Uterus (tissue), 4 donors: Measurements from ENCODE around the gene UXT. TPM values are rescaled to one million over a fixed set of nuclear protein-coding genes. Genes with fewer than 3 reads are reported as not detected.

Experiments
- DNase-seq, 2 donors: peaks; one replicate each; pipeline ENCODE4 v3.0.0-alpha.2; 2019 to 2020
- H3K27ac ChIP-seq, 2 donors: fragments of 200-600 bp; sonication (generic); 1 replicate in 1 of 2; 2 replicates in 1 of 2; pipeline ENCODE4 v1.5.1; 2016 to 2018
- H3K27me3 ChIP-seq, 2 donors: fragments of 200-600 bp; sonication (generic); one replicate each; pipeline ENCODE4 v1.5.1; 2018 to 2019; ENCODE audit warnings: control low read depth in 1 of 2
- H3K36me3 ChIP-seq, 2 donors: fragments of 200-600 bp; sonication (generic); one replicate each; pipeline ENCODE4 v1.5.1; 2019; ENCODE audit warnings: control low read depth in 1 of 2
- H3K4me1 ChIP-seq, 2 donors: fragments of 200-600 bp; sonication (generic); one replicate each; pipeline ENCODE4 v1.5.1; 2018 to 2019; ENCODE audit warnings: control low read depth in 1 of 2
- H3K4me3 ChIP-seq, 2 donors: fragments of 200-600 bp; sonication (generic); 1 replicate in 1 of 2; 2 replicates in 1 of 2; pipeline ENCODE4 v1.5.1; 2018 to 2019; ENCODE audit warnings: mild to moderate bottlenecking in 1 of 2
- H3K9me3 ChIP-seq, 2 donors: fragments of 200-600 bp; sonication (generic); one replicate each; pipeline ENCODE4 v1.5.1; 2019; ENCODE audit warnings: control low read depth in 1 of 2
- CTCF ChIP-seq, 4 experiments: fragments of 200-600 bp in 2 of 4; fragments of 450-650 bp in 2 of 4; sonication (generic) in 2 of 4; IDR thresholded peaks; one replicate each; pipeline ENCODE4 v1.5.1; 2016 to 2019; ENCODE audit warnings: antibody characterized with exemption in 4 of 4, mild to moderate bottlenecking in 2 of 4, moderate library complexity in 1 of 4
- POLR2A ChIP-seq, 2 donors: fragments of 450-650 bp; IDR thresholded peaks; one replicate each; pipeline ENCODE4 v1.6.1; 2016; ENCODE audit warnings: antibody characterized with exemption in 2 of 2, mild to moderate bottlenecking in 1 of 2, moderate library complexity in 1 of 2
- intact Hi-C: fragments of 100-400 bp; cut with DNase I; formaldehyde crosslinking; loops from one replicate; pipeline ENCODE4 v1.15.1; 2023; ENCODE audit warnings: low total_unique reads
- total RNA-seq, 4 donors: library from RNA; depleted of rRNA in 3 of 4; stranded (reverse); fragments of >200 nt in 3 of 4; gene quantifications; one replicate each; pipeline versions ENCODE4 v1.1.0 to v1.2.4, GENCODE V29; 2014 to 2023
- donor health status: DM: yes; HTN: yes; CAD: no.

UXT gene
- total RNA-seq, 4 donors from 2014 or later = 58.2 to 900 (median 216) TPM

DNA sequence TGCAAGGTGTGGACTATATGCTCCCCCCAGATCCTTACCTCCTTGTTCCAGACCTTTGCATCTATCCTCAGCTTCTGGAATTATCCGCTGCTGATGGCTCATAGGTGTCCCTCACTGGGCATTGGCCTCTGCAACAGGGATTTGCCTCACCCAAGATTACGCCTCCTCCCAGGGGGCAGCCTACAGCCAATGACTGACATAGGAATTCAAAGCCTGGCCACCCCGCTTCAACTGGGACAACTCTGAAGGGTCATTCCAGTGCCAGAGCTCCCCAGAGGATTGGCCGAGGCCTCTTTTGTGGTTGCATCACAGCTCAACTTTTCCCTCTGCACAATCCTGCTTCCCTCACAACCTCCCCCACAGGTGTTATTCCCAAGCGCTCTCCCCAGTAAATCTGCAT lies 44.4 kb downstream of the UXT start:
- intact Hi-C loops = no loop called here
- TF ChIP-seq POLR2A (IDR thresholded peaks at IDR 0.05) = no peak
- TF ChIP-seq CTCF (IDR thresholded peaks at IDR 0.05) = no peak
- Histone ChIP-seq H3K4me1 (no peaks in the 10 kb centered on the region), H3K4me3 (no peak overlapping the region), H3K9me3 (no peaks in the 10 kb centered on the region), H3K27me3 (no peaks in the 10 kb centered on the region), H3K36me3 (no peaks in the 10 kb centered on the region), H3K27ac (no peak overlapping the region)
- DNase-seq = no peak

DNA sequence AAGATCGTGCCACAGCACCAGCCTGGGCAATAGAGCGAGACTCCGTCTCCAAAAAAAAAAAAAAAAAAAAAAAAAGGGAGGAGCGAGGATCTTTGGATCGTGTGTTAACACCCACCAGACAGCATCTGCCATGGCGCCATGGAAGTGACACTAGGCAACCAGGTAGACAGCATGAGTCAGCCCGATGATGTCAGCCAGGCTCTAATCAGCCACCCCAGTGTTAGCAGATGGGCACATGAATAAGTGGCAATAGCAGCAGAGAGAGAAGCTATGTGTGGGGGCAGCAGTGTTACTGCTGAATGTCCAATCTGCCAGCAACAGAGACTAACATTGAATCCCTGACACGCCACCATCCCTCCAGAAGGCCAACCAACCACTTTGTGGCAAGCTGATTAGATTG lies 45.9 kb downstream of the UXT start:
- DNase-seq = no peak
- intact Hi-C loops = no loop called here
- Histone ChIP-seq H3K4me3 (no peak overlapping the region), H3K9me3 (no peaks in the 10 kb centered on the region), H3K4me1 (no peaks in the 10 kb centered on the region), H3K27me3 (no peaks in the 10 kb centered on the region), H3K27ac (no peak overlapping the region), H3K36me3 (no peaks in the 10 kb centered on the region)
- TF ChIP-seq POLR2A (IDR thresholded peaks at IDR 0.05) = no peak
- no peak for TF ChIP-seq CTCF (IDR thresholded peaks at IDR 0.05)

DNA sequence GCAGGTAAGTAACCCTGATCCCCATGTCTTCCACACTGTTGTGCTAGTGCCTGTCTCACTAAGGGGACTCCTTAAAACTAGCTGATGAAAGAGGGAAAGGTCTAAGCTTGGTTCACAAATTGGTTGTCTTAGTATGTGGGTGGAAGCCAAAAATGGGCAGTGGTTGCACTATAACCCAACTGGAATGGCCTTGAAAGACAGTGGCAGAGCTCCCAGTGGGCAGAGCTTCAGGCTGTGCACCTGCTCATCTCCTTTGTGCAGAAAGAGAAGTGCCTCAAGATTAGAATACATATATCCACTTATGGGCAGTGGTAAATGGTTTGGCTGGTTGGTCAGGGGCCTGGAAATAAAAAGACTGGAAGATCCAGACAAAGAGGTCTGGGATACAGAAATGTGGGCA lies 46.6 kb downstream of the UXT start:
- intact Hi-C loops = no loop called here
- Histone ChIP-seq H3K27ac (no peak overlapping the region), H3K27me3 (no peaks in the 10 kb centered on the region), H3K4me3 (no peak overlapping the region), H3K36me3 (no peaks in the 10 kb centered on the region), H3K4me1 (no peaks in the 10 kb centered on the region), H3K9me3 (no peaks in the 10 kb centered on the region)
- DNase-seq = no peak
- no peak for TF ChIP-seq CTCF (IDR thresholded peaks at IDR 0.05)
- TF ChIP-seq POLR2A (IDR thresholded peaks at IDR 0.05) = no peak

GRCh38 chrX:47611926-47612325 lies 47.1 kb downstream of the UXT start:
- intact Hi-C loops = no loop called here
- H3K36me3 ChIP-seq = no peaks in the 10 kb centered on the region
- no peaks in the 10 kb centered on the region for H3K9me3 ChIP-seq
- no peak for DNase-seq
- no peaks in the 10 kb centered on the region for H3K4me1 ChIP-seq
- H3K4me3 ChIP-seq = no peak overlapping the region
- TF ChIP-seq CTCF (IDR thresholded peaks at IDR 0.05) (no peak), POLR2A (IDR thresholded peaks at IDR 0.05) (no peak)
- no peak overlapping the region for H3K27ac ChIP-seq
- H3K27me3 ChIP-seq = no peaks in the 10 kb centered on the region

- no peaks in the 10 kb centered on the region for H3K4me1 ChIP-seq
- intact Hi-C loops = no loop called here
- H3K4me3 ChIP-seq = no peak overlapping the region
- no peak for DNase-seq
- no peaks in the 10 kb centered on the region for H3K27me3 ChIP-seq
- H3K9me3 ChIP-seq = no peaks in the 10 kb centered on the region
- H3K36me3 ChIP-seq = no peaks in the 10 kb centered on the region
- H3K27ac ChIP-seq = no peak overlapping the region
- TF ChIP-seq POLR2A (IDR thresholded peaks at IDR 0.05) (no peak), CTCF (IDR thresholded peaks at IDR 0.05) (no peak)
Observed at GRCh38 chrX:47611489-47611888, 47.5 kb downstream of the UXT start.
